ENCODE results near the gene ARMC9.
"Not testable (repeated sequence)": the region's sequence is repeated elsewhere in the genome, so short reads cannot be mapped to it uniquely, and the experiment has no call there.

ARMC9 gene, protein sequence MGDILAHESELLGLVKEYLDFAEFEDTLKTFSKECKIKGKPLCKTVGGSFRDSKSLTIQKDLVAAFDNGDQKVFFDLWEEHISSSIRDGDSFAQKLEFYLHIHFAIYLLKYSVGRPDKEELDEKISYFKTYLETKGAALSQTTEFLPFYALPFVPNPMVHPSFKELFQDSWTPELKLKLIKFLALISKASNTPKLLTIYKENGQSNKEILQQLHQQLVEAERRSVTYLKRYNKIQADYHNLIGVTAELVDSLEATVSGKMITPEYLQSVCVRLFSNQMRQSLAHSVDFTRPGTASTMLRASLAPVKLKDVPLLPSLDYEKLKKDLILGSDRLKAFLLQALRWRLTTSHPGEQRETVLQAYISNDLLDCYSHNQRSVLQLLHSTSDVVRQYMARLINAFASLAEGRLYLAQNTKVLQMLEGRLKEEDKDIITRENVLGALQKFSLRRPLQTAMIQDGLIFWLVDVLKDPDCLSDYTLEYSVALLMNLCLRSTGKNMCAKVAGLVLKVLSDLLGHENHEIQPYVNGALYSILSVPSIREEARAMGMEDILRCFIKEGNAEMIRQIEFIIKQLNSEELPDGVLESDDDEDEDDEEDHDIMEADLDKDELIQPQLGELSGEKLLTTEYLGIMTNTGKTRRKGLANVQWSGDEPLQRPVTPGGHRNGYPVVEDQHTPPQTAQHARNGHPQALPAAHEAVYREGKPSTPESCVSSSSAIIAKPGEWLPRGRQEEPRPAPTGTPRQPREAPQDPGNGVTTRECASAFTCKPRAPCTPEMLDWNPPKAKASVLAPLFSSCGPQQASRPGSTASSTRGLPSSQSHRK

DNA sequence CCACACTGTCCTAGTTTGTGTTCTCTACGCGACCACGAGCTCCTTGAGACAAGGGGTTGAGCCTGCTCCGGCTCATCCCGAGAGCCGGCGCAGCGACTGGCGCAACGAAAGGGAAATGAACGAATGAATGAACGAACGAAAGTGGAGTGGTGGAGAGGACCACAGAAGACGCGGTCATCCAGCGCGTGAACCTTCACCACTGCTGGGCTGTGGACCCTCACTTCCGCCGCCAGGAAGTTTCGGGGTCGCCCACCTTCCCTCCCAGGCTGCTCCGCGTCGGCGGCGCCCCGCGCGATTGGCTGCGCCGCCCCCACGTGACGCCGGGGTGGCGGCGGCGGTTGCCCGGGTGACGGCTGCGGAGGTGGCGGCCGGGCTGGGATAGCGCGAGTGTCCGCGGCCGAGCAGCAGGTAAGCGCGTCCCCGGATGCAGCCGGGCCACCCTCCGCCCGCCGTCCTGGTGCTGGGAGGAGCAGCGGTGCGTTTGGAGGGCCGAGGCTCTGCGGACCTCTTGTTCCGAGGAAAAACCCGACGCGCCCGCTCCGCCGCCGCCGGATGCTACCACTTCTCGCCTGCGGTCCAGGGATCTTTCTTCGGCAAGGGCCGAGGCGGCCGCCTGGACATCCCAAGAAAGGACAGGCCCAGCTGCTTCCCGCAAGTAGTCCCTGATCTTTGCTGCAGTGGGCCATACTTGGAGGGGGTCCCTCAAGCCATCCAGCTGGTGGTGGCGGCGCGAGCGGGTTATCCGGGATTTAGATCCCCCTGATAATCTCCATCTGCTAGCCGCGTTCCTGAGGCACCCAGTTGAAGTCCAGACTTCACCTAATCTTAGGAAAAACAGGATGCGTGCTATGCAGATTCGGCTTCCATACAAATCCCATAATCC lies at the start of gene ARMC9:
Gene ARMC9, plus strand, starts transcription at position 341 of the 883 bp plus-strand sequence. CDS start 7,608 bp downstream, outside the sequence.
- peak; percentile 78 to 94 (median 88) for DNase-seq

DNA sequence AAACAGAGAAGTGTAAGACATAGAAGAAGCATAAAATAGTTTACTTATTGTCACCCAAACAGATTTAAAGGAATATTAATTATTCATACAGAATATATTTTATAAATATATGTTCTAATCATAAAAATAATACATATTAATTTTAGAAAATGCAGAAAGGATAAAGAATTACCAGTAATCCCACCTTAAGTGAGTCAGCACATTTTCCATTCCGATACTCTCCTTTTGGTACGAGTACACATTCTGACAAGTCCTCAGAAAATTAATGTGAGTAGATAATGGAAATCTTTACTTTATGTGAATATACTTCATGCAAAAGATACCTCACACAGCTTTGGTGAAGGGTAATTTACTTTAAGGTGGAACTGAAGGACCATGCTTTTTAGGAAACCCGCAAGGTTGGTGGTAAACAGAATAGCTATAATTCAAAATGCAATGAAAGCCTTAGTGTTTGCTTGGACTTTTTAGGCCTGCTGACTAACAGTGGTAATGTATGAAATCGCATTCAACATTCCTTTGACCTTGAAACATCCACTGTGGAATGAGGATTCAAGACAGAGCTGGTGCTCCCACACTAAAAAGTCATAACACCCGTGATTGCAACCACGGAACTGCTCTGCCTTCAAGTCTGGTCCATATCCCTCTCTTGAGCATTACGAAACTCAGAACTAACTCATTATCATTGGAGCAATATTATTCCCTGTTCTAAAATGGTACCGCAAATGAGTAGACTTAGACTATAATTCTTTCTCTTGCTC lies 45.5 kb upstream of the ARMC9 start:
- no peak for DNase-seq

DNA sequence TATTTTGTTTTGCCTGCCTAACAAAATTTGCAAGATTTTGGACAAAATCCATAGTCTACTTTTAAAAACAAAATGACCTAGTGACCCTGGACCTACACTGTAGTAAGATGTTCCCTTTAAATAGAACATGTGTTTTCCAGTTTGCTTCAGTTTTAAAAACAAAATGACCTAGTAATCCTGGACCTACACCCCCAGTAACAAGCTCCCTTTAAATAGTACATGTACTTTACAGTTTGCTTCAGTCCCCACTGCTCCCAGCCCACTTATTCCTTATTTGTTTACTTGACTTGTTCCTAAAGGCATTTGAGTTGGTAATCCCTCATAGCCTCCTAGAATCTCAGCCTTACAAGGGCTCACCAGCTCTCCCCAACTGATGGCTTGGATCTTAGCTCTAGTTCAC lies 39.1 kb upstream of the ARMC9 start:
- DNase-seq: no peak

GRCh38 chr2:231160701-231161100 lies 37.7 kb upstream of the ARMC9 start:
- no peak for DNase-seq

DNA sequence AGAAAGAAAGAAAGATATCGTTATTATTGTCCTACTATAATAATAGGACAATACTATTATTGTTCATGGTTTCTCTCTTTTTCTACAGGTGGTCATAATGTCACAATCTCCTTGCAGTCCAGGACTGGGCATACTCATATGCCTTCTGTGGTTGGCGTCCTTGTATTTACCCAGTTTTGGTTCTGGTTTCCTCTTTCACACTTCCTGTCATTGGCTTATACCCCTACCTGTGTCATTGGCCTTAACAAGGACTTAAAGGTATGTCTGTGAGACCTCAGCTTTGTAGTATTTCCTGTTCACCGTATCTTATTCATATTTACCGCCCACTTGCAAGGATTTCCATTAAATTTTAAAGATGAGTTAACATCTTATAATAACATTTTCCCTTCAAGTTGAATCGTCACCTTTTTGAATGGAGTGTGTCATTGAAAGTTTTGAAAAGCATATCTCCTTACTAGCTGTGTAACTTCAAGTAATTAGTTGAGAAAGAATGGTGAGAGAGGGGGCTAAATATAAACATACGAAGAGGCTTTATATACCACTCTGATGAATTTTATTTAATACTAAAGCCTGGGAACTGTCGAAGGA lies 37.1 kb upstream of the ARMC9 start:
- peak in 2 of 3 donors; percentile 35 to 42 for DNase-seq

GRCh38 chr2:231161877-231162329 lies 36.5 kb upstream of the ARMC9 start:
- DNase-seq: peak; percentile 71 to 94 (median 92)

- DNase-seq: no peak
Observed at GRCh38 chr2:231163011-231163410, 35.4 kb upstream of the ARMC9 start.

DNA sequence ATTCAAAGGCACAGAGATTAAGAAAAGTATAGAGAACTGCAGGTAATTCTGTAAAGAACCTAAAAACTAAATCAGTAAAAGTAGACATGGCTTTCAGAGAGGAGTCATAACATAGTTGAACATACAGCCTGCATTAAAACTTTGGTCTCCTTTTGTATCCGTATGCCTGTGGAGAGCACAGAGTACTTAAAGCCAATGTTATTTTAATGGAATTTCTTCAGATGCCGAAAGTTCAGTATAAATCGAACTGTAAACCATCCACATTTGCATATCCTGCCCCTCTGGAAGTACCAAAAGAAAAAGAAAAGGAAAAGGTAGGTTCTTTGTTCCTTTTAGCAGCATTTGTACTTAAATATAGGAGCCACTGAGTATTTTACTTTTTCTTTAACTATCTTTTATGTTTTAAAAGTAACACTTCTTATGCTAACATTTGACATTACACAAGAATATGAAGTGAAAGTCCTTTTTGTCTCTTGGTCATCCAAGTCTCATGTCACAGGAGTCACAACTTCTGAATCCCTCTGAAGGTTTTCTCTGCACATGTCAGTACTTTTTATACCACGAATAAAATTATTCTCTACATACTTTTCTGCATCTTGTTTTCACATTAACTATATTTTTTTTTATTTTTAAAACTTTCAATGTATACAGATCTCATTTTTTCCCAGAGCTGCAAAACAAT lies 34.9 kb upstream of the ARMC9 start:
- peak in 2 of 3 donors; percentile 73 to 75 for DNase-seq

DNA sequence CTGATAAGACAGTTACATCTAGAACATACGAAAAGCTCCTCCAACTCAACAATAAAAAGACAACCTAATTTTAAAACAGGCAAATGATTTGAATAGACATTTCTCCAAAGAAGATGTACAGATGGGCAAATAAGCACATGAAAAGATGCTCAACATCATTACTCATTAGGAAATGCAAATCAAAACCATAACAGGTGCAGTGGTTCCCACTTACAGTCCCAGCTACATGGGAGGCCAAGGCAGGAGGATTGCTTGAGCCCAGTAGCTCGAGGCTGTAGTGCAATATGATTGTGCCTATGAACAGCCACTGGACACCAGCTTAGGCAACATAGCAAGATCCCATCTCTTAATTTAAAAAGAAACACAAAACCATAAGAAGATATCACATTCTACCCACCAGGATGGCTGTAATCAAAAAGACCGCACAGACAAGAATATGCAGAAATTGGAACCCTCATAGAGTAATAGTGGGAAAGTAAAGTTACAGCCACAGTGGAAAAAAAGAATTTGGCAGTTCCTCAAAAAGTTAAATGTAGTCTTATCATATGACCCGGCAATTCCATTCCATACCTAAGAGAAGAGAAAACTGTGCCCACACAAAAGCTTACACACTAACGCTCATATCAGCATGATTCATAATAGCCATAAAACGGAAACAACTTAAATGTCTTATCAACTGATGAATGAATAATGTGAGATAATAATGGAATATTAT lies 30.5 kb upstream of the ARMC9 start:
- peak; percentile 70 to 92 (median 89) for DNase-seq

DNA sequence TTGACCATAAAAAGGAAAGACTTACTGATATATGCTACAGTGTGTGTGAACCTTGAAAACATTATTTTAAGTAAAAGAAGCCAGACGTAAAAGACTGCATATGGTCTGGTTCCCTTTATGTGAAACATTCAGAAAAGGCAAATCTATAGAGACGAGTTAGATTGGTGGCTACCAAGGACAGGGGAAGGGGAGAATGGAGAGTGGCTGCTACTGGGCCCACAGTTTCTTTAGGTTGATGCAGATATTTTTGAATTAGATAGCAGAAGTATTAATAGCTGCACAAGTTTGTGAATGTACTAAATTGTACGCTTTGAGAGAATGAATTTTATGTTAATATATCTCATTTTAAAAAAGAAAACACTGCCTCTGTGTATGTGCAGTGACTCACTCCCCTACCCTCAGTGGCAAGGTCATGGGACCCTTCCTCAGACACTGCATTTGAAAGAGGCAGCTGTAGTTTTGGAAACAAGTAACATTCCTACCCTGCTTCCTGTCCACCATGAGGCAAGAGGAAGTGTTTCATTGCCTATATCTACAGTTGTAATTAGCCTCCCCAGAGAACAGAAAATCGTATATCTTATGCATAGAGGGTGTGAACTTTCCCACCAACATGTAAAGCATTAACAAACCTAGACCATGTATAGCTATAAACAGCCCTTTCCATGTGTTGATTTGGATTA lies 29.8 kb upstream of the ARMC9 start:
- DNase-seq: peak; percentile 65 to 69 (median 67)

GRCh38 chr2:231169488-231169887 lies 28.9 kb upstream of the ARMC9 start:
- DNase-seq: no peak

DNA sequence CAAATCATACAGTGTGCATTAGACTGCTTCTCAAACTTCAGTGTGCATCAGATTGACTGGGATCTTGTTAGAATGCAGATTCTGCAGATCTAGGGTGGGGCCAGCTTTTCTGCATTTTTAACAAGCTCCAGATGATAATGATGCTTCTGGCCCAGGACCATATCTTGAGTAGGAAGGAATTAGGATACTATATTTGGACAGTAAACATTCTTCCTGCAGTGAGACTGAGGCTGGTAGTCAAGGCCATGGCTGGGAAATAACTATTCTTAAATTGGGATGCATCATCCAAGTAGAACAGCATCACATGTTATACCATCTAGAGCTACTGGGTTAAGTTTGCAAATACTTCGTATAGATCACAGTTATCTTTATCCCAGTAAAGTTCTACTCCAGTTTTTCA lies 28.4 kb upstream of the ARMC9 start:
- no peak for DNase-seq

GRCh38 chr2:231172025-231172424 lies 26.4 kb upstream of the ARMC9 start:
- peak; percentile 76 to 91 (median 84) for DNase-seq

DNA sequence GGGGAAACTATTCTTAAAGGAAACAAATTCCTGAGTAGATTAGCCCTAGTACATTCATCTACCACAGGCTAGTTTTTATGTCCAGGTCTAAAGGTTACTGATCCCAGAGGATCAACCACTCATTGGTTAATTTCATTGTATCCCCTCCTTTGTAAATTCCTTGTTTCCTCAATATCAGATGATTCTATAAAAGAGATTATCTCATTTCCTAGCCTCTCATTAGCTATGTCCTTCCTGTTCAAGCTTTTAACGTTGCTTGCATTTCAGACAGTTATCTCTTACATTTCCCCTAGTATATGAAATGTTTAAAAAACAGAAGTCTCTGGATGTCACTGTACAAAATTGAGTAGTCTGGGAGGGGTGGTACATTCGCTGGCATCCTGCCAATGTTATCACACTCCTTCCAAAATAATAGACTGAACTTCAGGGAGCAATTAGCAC lies 24.2 kb upstream of the ARMC9 start:
- peak; percentile 47 to 80 (median 69) for DNase-seq

DNA sequence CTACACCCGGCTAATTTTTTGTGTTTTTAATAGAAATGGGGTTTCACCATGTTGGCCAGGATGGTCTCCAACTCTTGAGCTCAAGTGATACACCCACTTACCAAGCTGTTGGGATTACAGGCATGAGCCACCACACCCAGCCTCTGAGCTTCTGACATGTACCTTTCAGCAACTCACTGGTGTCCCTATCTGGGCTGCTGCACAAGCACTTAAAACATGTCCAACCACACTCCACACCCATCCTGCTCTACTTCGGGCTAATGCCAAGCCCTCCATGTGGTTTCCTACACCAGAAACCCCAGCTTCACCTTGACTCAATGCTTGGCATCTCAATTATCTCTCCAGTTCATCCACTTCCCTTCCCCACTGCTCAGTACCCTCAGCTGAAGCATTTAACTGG lies 22.4 kb upstream of the ARMC9 start:
- DNase-seq: no peak

- peak; percentile 51 to 76 (median 52) for DNase-seq
Observed at GRCh38 chr2:231177156-231178025, 21.0 kb upstream of the ARMC9 start.

DNA sequence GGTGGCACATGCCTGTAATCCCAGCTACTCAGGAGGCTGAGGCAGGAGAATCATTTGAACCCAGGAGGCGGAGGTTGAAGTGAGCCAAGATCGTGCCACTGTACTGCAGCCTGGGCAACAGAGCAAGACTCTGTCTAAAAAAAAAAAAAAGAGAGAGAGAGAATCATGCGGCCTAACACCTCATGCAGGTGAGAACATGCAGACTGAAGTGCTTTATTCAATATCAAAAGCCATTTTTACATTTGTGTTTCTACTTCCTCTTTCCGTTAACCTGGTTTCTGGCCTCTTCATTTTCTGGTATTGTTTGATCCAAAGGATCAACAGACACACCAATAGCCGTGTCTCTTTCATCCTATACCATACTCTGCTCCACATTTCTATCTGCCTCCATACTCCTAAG lies 19.6 kb upstream of the ARMC9 start:
- DNase-seq: not testable (repeated sequence)

DNA sequence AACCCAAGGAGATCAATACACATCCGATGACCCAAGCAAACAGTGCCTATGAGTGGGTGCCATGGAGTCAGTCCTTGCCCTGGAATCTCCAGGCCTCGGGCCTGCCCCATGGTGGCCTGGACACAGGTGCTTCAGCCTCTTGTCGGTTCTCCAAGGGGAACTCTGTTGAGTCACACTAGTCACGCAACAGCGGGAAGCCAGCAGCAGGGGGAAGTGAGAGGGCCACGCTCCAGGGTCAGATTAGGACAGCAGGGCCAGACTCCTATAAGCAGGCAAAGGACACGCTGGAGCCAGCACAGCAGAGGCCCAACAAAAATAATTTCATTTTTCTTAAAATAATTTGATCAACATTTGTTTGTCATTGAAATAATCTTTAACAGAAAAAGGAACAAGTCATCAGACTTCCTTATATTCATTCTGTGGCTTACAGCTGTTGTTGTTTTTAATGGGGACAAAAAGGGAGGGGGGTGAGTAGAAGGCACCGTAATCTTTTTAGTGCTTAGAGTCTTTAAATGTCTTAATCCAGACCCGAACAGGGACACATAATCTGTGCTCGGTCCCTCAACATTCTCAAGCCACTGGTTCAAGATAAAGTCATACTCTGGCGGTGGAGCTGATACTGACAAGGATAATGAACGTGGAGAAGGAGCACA lies 16.4 kb upstream of the ARMC9 start:
- peak; percentile 97 to 99 (median 98) for DNase-seq
